Kidney (tissue), 14 donors: ENCODE results near the gene TNFAIP3. TPM values are rescaled to one million over a fixed set of nuclear protein-coding genes. Genes with fewer than 3 reads are reported as not detected.

ENCODE experiments used
- DNase-seq, 5 donors: peaks; one replicate each; pipeline ENCODE4 v3.0.0-alpha.2; 2013 to 2020
- FAIRE-seq: peaks from 2 replicates; lab custom pipeline; 2012; peaks lifted over from hg19 to GRCh38; lab: Jason Lieb, UNC
- H3K27ac ChIP-seq, 2 donors: one replicate each; pipeline ENCODE4 v1.7.0; 2013; ENCODE audit warnings: low read depth in 2 of 2, low read length in 2 of 2, inconsistent platforms in 1 of 2
- H3K27me3 ChIP-seq: one replicate; pipeline ENCODE4 v1.7.1; 2013; ENCODE audit warnings: low read length, inconsistent platforms; ENCODE audit not compliant: control insufficient read depth, insufficient read depth
- H3K36me3 ChIP-seq, 3 donors: one replicate each; pipeline versions ENCODE4 v1.7.0 to v1.7.1; 2013; ENCODE audit warnings: low read length in 3 of 3, control low read depth in 1 of 3, inconsistent platforms in 1 of 3; ENCODE audit not compliant: insufficient read depth in 3 of 3, control insufficient read depth in 2 of 3
- H3K4me1 ChIP-seq, 3 donors: one replicate each; pipeline versions ENCODE4 v1.7.0 to v1.7.1; 2013; ENCODE audit warnings: low read length in 3 of 3, inconsistent platforms in 1 of 3, low read depth in 1 of 3; ENCODE audit not compliant: control insufficient read depth in 2 of 3, insufficient read depth in 2 of 3
- H3K4me3 ChIP-seq, 3 donors: one replicate each; pipeline versions ENCODE4 v1.7.0 to v1.8.1; 2013; ENCODE audit warnings: low read length in 3 of 3, control low read depth in 1 of 3, inconsistent platforms in 1 of 3
- H3K9ac ChIP-seq, 3 donors: one replicate each; pipeline versions ENCODE4 v1.7.0 to v1.7.1; 2013; ENCODE audit warnings: low read length in 3 of 3, control low read depth in 1 of 3, inconsistent platforms in 1 of 3
- H3K9me3 ChIP-seq, 3 donors: one replicate each; pipeline versions ENCODE4 v1.7.0 to v1.7.1; 2013; ENCODE audit warnings: low read length in 3 of 3, control low read depth in 1 of 3, inconsistent platforms in 1 of 3; ENCODE audit not compliant: control insufficient read depth in 2 of 3, insufficient read depth in 1 of 3
- CTCF ChIP-seq: IDR thresholded peaks from 3 replicates; pipeline ENCODE4 v1.5.1; 2012; ENCODE audit warnings: mild to moderate bottlenecking, moderate library complexity, borderline replicate concordance; ENCODE audit not compliant: insufficient read depth; ENCODE audit errors: extremely low read depth
- intact Hi-C: fragments of 100-400 bp; cut with DNase I; formaldehyde crosslinking; loops from one replicate; pipeline ENCODE4 v1.11.1; 2022
- polyA plus RNA-seq: library from polyadenylated mRNA; stranded (reverse); fragments of 350-450 nt; fragmentation: Illumina TruSeq; extraction: RNeasy Lipid Tissue Mini Kit (QIAGEN cat#74804); gene quantifications from one replicate; pipeline ENCODE4 v1.2.3, GENCODE V29; 2014; ENCODE audit warnings: low read depth, low replicate concordance; ENCODE audit not compliant: insufficient read depth
- total RNA-seq: library from RNA; stranded (reverse); fragmentation: NEBNext Ultra II Directional; extraction: Animal tissue kit (Norgen Biotek cat#: 25700); gene quantifications from one replicate; pipeline ENCODE4 v1.2.1, GENCODE V29; 2021
- donor health status: control.
- donor health status: control.
- donor health status: control.
- donor health status: control.
- donor health status: control.
- donor health status: DM: yes; HTN: yes; CAD: no.
- donor health status: Normal renal cell carcinoma (clear cell type).

The TNFAIP3 gene
- total and polyA plus RNA-seq, 2 donors from 2014 or later = 2.8 to 52.6 TPM

GRCh38 chr6:137820425-137820824 lies 46.6 kb upstream of the TNFAIP3 start:
- FAIRE-seq (no peak), DNase-seq (no peak)
- H3K9me3 ChIP-seq = no peaks in the 10 kb centered on the region
- no peak overlapping the region for H3K4me3 ChIP-seq
- no peak for TF ChIP-seq CTCF
- no peak overlapping the region for H3K9ac ChIP-seq
- intact Hi-C loops = no loop called here
- no peaks in the 10 kb centered on the region for H3K27me3 ChIP-seq
- no peak overlapping the region for H3K27ac ChIP-seq
- no peaks in the 10 kb centered on the region for H3K4me1 ChIP-seq
- no peaks in the 10 kb centered on the region for H3K36me3 ChIP-seq

- Histone ChIP-seq H3K27me3 (no peaks in the 10 kb centered on the region), H3K27ac (no peak overlapping the region), H3K9me3 (no peaks in the 10 kb centered on the region), H3K9ac (no peak overlapping the region), H3K4me3 (no peak overlapping the region), H3K4me1 (no peaks in the 10 kb centered on the region), H3K36me3 (no peaks in the 10 kb centered on the region)
- FAIRE-seq (no peak), DNase-seq (peak in 1 of 5 donors; percentile 25)
- no peak for TF ChIP-seq CTCF
- intact Hi-C loops = no loop called here
These were observed 46.1 kb upstream of the TNFAIP3 start for GRCh38 chr6:137820952-137821351.

- no peak overlapping the region for H3K4me3 ChIP-seq
- no peaks in the 10 kb centered on the region for H3K9me3 ChIP-seq
- H3K27me3 ChIP-seq = no peaks in the 10 kb centered on the region
- H3K36me3 ChIP-seq = no peaks in the 10 kb centered on the region
- H3K27ac ChIP-seq = no peak overlapping the region
- no peak for TF ChIP-seq CTCF
- H3K4me1 ChIP-seq = no peaks in the 10 kb centered on the region
- H3K9ac ChIP-seq = no peak overlapping the region
- intact Hi-C loops = no loop called here
- DNase-seq = no peak
- FAIRE-seq = no peak
These were observed 45.6 kb upstream of the TNFAIP3 start for GRCh38 chr6:137821491-137821890.
